Measurements from ENCODE around the gene FOXP1.

- no peak for TF ChIP-seq CTCF (IDR thresholded peaks at IDR 0.05)
- TF ChIP-seq POLR2A (IDR thresholded peaks at IDR 0.05): no peak
Observed at GRCh38 chr3:71185733-71186455, 397.6 kb downstream of the FOXP1 start.
